ENCODE results near the gene ALX1. TPM values are rescaled to one million over a fixed set of nuclear protein-coding genes. Genes with fewer than 3 reads are reported as not detected.

Gene ALX1
- total RNA-seq, 1 donor from 2014 or later, result 7.0 TPM

- H3K36me3 Mint-ChIP-seq, result no peaks in the 10 kb centered on the region
- DNase-seq (ENCODE audit: extremely low spot score, unreplicated experiment), result no peak
- H3K9me3 Mint-ChIP-seq, result no peaks in the 10 kb centered on the region
- H3K27me3 Mint-ChIP-seq, result no peaks in the 10 kb centered on the region
- TF ChIP-seq CTCF (conservative IDR thresholded peaks at IDR 0.05), result no peak
- no peak overlapping the region for H3K27ac Mint-ChIP-seq
- no peaks in the 10 kb centered on the region for H3K4me1 Mint-ChIP-seq (ENCODE audit: unreplicated experiment)
- H3K4me3 Mint-ChIP-seq, result no peak overlapping the region
Measured at GRCh38 chr12:85260447-85260846, 19.6 kb upstream of the ALX1 start.

- TF ChIP-seq CTCF (conservative IDR thresholded peaks at IDR 0.05), result no peak
- no peaks in the 10 kb centered on the region for H3K4me1 Mint-ChIP-seq (ENCODE audit: unreplicated experiment)
- H3K27ac Mint-ChIP-seq, result no peak overlapping the region
- no peaks in the 10 kb centered on the region for H3K36me3 Mint-ChIP-seq
- H3K4me3 Mint-ChIP-seq, result no peak overlapping the region
- DNase-seq (ENCODE audit: extremely low spot score, unreplicated experiment), result no peak
- no peaks in the 10 kb centered on the region for H3K27me3 Mint-ChIP-seq
- H3K9me3 Mint-ChIP-seq, result no peaks in the 10 kb centered on the region
Measured at GRCh38 chr12:85260896-85261295, 19.1 kb upstream of the ALX1 start.

GRCh38 chr12:85266356-85266755, 13.7 kb upstream of the ALX1 start:
- no peaks in the 10 kb centered on the region for H3K9me3 Mint-ChIP-seq
- no peaks in the 10 kb centered on the region for H3K36me3 Mint-ChIP-seq
- TF ChIP-seq CTCF (conservative IDR thresholded peaks at IDR 0.05), result no peak
- no peak for DNase-seq (ENCODE audit: extremely low spot score, unreplicated experiment)
- no peaks in the 10 kb centered on the region for H3K4me1 Mint-ChIP-seq (ENCODE audit: unreplicated experiment)
- peaks cover 14% of the 10 kb centered on the region for H3K27me3 Mint-ChIP-seq
- H3K27ac Mint-ChIP-seq, result no peak overlapping the region
- no peak overlapping the region for H3K4me3 Mint-ChIP-seq

GRCh38 chr12:85273381-85274314, 6.4 kb upstream of the ALX1 start:
- Mint-ChIP-seq H3K4me3 (no peak overlapping the region), H3K27me3 (peaks cover 63% of the 10 kb centered on the region), H3K36me3 (no peaks in the 10 kb centered on the region), H3K27ac (no peak overlapping the region), H3K4me1 (ENCODE audit: unreplicated experiment) (peaks cover 5% of the 10 kb centered on the region), H3K9me3 (no peaks in the 10 kb centered on the region)
- no peak for DNase-seq (ENCODE audit: extremely low spot score, unreplicated experiment)
- TF ChIP-seq CTCF (conservative IDR thresholded peaks at IDR 0.05), result no peak

GRCh38 chr12:85274315-85274651, 5.7 kb upstream of the ALX1 start:
- Mint-ChIP-seq H3K36me3 (no peaks in the 10 kb centered on the region), H3K27ac (no peak overlapping the region), H3K4me1 (ENCODE audit: unreplicated experiment) (peaks cover 5% of the 10 kb centered on the region), H3K4me3 (no peak overlapping the region), H3K27me3 (peaks cover 64% of the 10 kb centered on the region), H3K9me3 (no peaks in the 10 kb centered on the region)
- DNase-seq (ENCODE audit: extremely low spot score, unreplicated experiment), result no peak
- no peak for TF ChIP-seq CTCF (conservative IDR thresholded peaks at IDR 0.05)
